Measurements from ENCODE around the gene SPATA6L.
"Not testable (repeated sequence)": the region's sequence is repeated elsewhere in the genome, so short reads cannot be mapped to it uniquely, and the experiment has no call there.

SPATA6L gene

GRCh38 chr9:4677392-4677791 lies 11.1 kb upstream of the SPATA6L start:
- DNase-seq (ENCODE audit: low read depth in 2 of 2): no peak

GRCh38 chr9:4674783-4675182 lies 8.5 kb upstream of the SPATA6L start:
- DNase-seq (ENCODE audit: low read depth in 2 of 2): no peak

- DNase-seq (ENCODE audit: low read depth in 2 of 2): no peak
Observed at GRCh38 chr9:4671737-4672136, 5.5 kb upstream of the SPATA6L start.

GRCh38 chr9:4670591-4670990 lies 4.3 kb upstream of the SPATA6L start:
- DNase-seq (ENCODE audit: low read depth in 2 of 2): no peak

- no peak for DNase-seq (ENCODE audit: low read depth in 2 of 2)
Observed at GRCh38 chr9:4669890-4670289, 3.6 kb upstream of the SPATA6L start.

- no peak for DNase-seq (ENCODE audit: low read depth in 2 of 2)
Observed at GRCh38 chr9:4668604-4669003, 2.3 kb upstream of the SPATA6L start.

- DNase-seq (ENCODE audit: low read depth in 2 of 2): no peak
Observed at GRCh38 chr9:4667681-4668080, 1.4 kb upstream of the SPATA6L start.

GRCh38 chr9:4665357-4665756 lies 923 bp downstream of the SPATA6L start:
- no peak for DNase-seq (ENCODE audit: low read depth in 2 of 2)

- no peak for DNase-seq (ENCODE audit: low read depth in 2 of 2)
Observed at GRCh38 chr9:4663956-4664355, 2.3 kb downstream of the SPATA6L start.

GRCh38 chr9:4662989-4663792 lies 3.1 kb downstream of the SPATA6L start:
- no peak for DNase-seq (ENCODE audit: low read depth in 2 of 2)

- DNase-seq (ENCODE audit: low read depth in 2 of 2): peak; percentile 56 to 64
Observed at GRCh38 chr9:4662108-4662988, 3.9 kb downstream of the SPATA6L start, which contains the start of gene PLPP6. Gene PLPP6, plus strand, starts transcription at chr9:4662294. Its CDS starts 82 bp downstream, at chr9:4662376.

- DNase-seq (ENCODE audit: low read depth in 2 of 2): no peak
Observed at GRCh38 chr9:4661611-4662010, 4.7 kb downstream of the SPATA6L start.

- DNase-seq (ENCODE audit: low read depth in 2 of 2): no peak
Observed at GRCh38 chr9:4661165-4661564, 5.1 kb downstream of the SPATA6L start.

GRCh38 chr9:4660665-4661064 lies 5.6 kb downstream of the SPATA6L start:
- DNase-seq (ENCODE audit: low read depth in 2 of 2): not testable (repeated sequence)

- DNase-seq (ENCODE audit: low read depth in 2 of 2): no peak
Observed at GRCh38 chr9:4657426-4658159, 8.7 kb downstream of the SPATA6L start.

GRCh38 chr9:4656621-4657020 lies 9.7 kb downstream of the SPATA6L start:
- no peak for DNase-seq (ENCODE audit: low read depth in 2 of 2)

GRCh38 chr9:4656196-4656595 lies 10.1 kb downstream of the SPATA6L start:
- not testable (repeated sequence) for DNase-seq (ENCODE audit: low read depth in 2 of 2)

- DNase-seq (ENCODE audit: low read depth in 2 of 2): no peak
Observed at GRCh38 chr9:4654538-4654937, 11.7 kb downstream of the SPATA6L start.

- no peak for DNase-seq (ENCODE audit: low read depth in 2 of 2)
Observed at GRCh38 chr9:4654084-4654483, 12.2 kb downstream of the SPATA6L start.

- DNase-seq (ENCODE audit: low read depth in 2 of 2): no peak
Observed at GRCh38 chr9:4642351-4642750, 23.9 kb downstream of the SPATA6L start.

- DNase-seq (ENCODE audit: low read depth in 2 of 2): peak in 1 of 2 donors; percentile 25
Observed at GRCh38 chr9:4640027-4640426, 26.3 kb downstream of the SPATA6L start.

- DNase-seq (ENCODE audit: low read depth in 2 of 2): no peak
Observed at GRCh38 chr9:4639420-4639819, 26.9 kb downstream of the SPATA6L start.
